ENCODE results near the gene TSTD1. TPM values are rescaled to one million over a fixed set of nuclear protein-coding genes. Genes with fewer than 3 reads are reported as not detected.
"Not testable (repeated sequence)": the region's sequence is repeated elsewhere in the genome, so short reads cannot be mapped to it uniquely, and the experiment has no call there.

TSTD1 gene
- total and polyA plus RNA-seq, 2 donors, result 73.0 to 149 TPM

DNA sequence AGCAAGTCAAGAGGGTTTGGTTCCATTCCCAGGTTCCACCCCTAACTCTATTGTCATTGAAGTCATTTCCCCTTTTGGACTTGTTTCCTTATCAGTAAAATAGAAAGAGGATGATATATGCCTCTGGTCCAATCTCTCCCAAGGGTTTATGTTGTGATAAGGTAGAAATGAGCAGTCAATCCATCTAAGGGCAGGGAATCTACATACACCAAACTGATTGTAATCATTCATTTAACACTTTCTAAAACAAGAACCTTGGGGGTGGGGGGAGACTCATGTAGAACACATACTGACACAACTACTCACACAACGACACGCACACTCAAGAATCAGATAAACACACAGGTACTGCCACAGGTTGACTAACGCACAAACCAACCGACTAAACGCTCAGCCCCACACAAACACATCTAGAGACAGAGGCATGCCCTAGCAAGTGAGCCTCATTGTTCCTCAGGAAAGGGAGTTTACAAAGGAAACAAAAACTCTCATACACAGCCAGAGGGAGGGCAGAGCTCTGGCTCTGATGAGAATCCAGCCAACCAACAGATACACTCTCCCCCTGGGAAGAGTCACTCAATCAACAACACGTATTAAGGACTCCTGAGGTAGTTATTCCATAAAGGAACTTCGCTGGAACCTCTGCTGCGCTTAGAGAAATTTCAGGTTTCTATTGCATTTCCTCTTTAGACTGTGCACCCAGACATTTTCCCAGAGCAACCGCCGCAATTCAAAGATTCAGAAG lies 18.8 kb downstream of the TSTD1 start:
- peak overlapping the region; percentile 60 to 65 for H3K4me3 ChIP-seq (ENCODE audit: low read length in 2 of 2)
- peaks cover 0 to 6% of the 10 kb centered on the region in 2 donors for H3K27me3 ChIP-seq (ENCODE audit: control insufficient read depth in 2 of 2, insufficient read depth in 1 of 2, low read length in 1 of 2)
- H3K4me1 ChIP-seq (ENCODE audit: control insufficient read depth in 2 of 2, insufficient read depth in 2 of 2, low read length in 2 of 2), result peaks cover 4 to 28% of the 10 kb centered on the region in 2 donors
- H3K27ac ChIP-seq (ENCODE audit: low read depth in 1 of 2, low read length in 1 of 2), result peak overlapping the region; percentile 71 to 83
- peak in 1 of 9 donors; percentile 53 for DNase-seq (ENCODE audit: low read depth in 6 of 9, low spot score in 9 of 9)
- H3K9me3 ChIP-seq (ENCODE audit: control insufficient read depth in 2 of 2, insufficient read depth in 1 of 2, low read length in 1 of 2), result no peaks in the 10 kb centered on the region
- WGBS, result 19% methylated on average over 10 of the region's 10 CpGs
- no peaks in the 10 kb centered on the region for H3K36me3 ChIP-seq (ENCODE audit: control insufficient read depth in 2 of 2, insufficient read depth in 2 of 2, low read length in 1 of 2)

DNA sequence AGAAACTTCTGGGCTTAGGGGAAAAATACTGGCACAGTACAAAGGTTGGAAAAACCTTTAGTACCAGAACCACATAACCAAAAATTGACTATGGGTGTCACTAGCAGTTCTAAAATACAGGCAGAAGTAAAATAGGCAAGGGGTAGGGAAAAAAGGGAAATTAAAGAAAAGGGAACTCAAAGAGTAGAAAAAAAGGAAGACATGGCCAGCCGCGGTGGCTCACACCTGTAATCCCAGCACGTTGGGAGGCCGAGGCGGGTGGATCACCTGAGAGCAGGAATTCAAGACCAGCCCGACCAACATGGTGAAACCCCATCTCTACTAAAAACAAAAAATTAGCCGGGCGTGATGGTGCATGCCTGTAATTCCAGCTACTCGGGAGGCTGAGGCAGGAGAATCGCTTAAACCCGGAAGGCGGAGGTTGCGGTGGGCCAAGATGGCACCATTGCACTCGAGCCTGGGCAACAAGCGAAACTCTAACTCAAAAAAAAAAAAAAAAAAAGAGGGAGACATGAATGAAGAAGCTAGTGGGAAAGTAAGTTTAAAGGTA lies 19.6 kb downstream of the TSTD1 start:
- not testable (repeated sequence) for H3K27ac ChIP-seq (ENCODE audit: low read depth in 1 of 2, low read length in 1 of 2); H3K4me3 ChIP-seq (ENCODE audit: low read length in 2 of 2); H3K27me3 ChIP-seq (ENCODE audit: control insufficient read depth in 2 of 2, insufficient read depth in 1 of 2, low read length in 1 of 2); H3K9me3 ChIP-seq (ENCODE audit: control insufficient read depth in 2 of 2, insufficient read depth in 1 of 2, low read length in 1 of 2); DNase-seq (ENCODE audit: low read depth in 6 of 9, low spot score in 9 of 9); H3K36me3 ChIP-seq (ENCODE audit: control insufficient read depth in 2 of 2, insufficient read depth in 2 of 2, low read length in 1 of 2)
- WGBS, result 79% methylated on average over 15 of the region's 15 CpGs
- H3K4me1 ChIP-seq (ENCODE audit: control insufficient read depth in 2 of 2, insufficient read depth in 2 of 2, low read length in 2 of 2), result peaks cover 4 to 31% of the 10 kb centered on the region in 2 donors

DNA sequence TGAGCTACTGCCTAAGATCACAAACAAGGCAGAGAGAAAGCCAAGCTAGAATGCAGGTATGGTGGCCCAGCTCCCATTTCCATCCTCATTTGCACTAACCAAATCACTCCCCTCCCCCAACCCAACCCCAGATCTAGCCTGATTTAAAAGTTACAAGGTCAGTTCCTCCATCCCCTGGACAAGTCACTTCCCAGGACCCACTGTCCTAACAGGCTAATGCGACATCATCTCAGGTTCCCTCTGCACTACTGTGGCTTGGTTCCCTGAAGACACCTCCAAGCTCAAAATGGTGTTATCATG lies 20.2 kb downstream of the TSTD1 start:
- no peak for DNase-seq (ENCODE audit: low read depth in 6 of 9, low spot score in 9 of 9)
- H3K36me3 ChIP-seq (ENCODE audit: control insufficient read depth in 2 of 2, insufficient read depth in 2 of 2, low read length in 1 of 2), result no peaks in the 10 kb centered on the region
- WGBS, result 98% methylated on average over 1 of the region's 1 CpG
- no peaks in the 10 kb centered on the region for H3K9me3 ChIP-seq (ENCODE audit: control insufficient read depth in 2 of 2, insufficient read depth in 1 of 2, low read length in 1 of 2)
- no peak overlapping the region for H3K27ac ChIP-seq (ENCODE audit: low read depth in 1 of 2, low read length in 1 of 2)
- no peak overlapping the region for H3K4me3 ChIP-seq (ENCODE audit: low read length in 2 of 2)
- H3K27me3 ChIP-seq (ENCODE audit: control insufficient read depth in 2 of 2, insufficient read depth in 1 of 2, low read length in 1 of 2), result peaks cover 0 to 6% of the 10 kb centered on the region in 2 donors
- peaks cover 8 to 37% of the 10 kb centered on the region in 2 donors for H3K4me1 ChIP-seq (ENCODE audit: control insufficient read depth in 2 of 2, insufficient read depth in 2 of 2, low read length in 2 of 2)

DNA sequence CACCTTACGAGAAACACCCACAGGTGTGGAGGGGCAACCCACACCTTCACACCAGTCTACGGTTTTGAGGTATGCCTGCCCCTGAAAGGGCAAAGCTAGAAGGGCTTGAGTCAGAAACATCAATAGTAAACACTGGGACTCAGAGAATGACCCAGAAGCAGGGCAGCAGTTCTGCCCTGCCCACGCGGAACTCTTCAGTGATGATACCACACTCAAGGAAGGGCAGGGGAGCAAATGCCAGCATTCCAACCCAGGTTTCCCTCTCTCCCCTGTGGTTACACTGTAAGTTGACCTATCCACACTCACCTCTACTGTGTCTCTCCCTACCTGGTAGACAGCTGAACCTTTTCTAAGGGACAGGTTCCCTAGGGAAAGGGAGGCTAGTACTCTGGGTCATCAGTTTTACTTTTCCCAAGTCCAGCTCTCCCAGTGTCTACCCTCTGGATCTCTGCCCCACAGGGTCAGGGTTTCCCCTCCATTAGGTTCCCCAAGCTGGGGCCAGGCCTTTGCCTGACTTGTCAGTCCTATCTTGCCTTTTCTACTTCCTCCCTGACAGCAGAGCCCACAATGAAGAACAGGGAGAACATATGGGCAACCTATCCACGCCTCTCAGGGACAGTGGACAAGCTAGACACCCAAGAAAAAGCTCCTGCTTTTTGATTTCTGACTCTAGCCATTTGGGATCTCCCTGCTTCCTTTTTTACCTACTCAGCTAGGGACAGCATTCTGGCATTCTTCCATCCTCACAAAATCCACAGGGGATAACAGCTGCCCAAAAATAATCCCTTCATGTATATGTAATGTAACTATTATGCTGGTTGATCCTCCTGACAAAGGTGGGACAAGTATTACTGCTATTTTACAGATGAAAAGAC lies 20.8 kb downstream of the TSTD1 start:
- DNase-seq (ENCODE audit: low read depth in 6 of 9, low spot score in 9 of 9), result no peak
- peaks cover 0 to 2% of the 10 kb centered on the region in 2 donors for H3K36me3 ChIP-seq (ENCODE audit: control insufficient read depth in 2 of 2, insufficient read depth in 2 of 2, low read length in 1 of 2)
- no peak overlapping the region for H3K4me3 ChIP-seq (ENCODE audit: low read length in 2 of 2)
- H3K27me3 ChIP-seq (ENCODE audit: control insufficient read depth in 2 of 2, insufficient read depth in 1 of 2, low read length in 1 of 2), result peaks cover 0 to 6% of the 10 kb centered on the region in 2 donors
- peaks cover 14 to 43% of the 10 kb centered on the region in 2 donors for H3K4me1 ChIP-seq (ENCODE audit: control insufficient read depth in 2 of 2, insufficient read depth in 2 of 2, low read length in 2 of 2)
- no peaks in the 10 kb centered on the region for H3K9me3 ChIP-seq (ENCODE audit: control insufficient read depth in 2 of 2, insufficient read depth in 1 of 2, low read length in 1 of 2)
- no peak overlapping the region for H3K27ac ChIP-seq (ENCODE audit: low read depth in 1 of 2, low read length in 1 of 2)
- WGBS, result 96% methylated on average over 5 of the region's 5 CpGs

DNA sequence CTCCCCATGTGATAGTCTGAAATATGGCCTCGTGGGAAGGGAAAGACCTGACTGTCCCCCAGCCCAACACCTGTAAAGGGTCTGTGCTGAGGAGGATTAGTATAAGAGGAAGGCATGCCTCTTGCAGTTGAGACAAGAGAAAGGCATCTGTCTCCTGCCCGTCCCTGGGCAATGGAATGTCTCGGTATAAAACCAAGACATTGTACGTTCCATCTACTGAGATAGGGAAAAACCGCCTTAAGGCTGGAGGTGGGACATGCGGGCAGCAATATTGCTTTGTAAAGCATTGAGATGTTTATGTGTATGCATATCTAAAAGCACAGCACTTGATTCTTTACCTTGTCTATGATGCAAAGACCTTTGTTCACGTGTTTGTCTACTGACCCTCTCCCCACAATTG lies 21.6 kb downstream of the TSTD1 start:
- H3K4me1 ChIP-seq (ENCODE audit: control insufficient read depth in 2 of 2, insufficient read depth in 2 of 2, low read length in 2 of 2), result peaks cover 16 to 50% of the 10 kb centered on the region in 2 donors
- H3K27ac ChIP-seq (ENCODE audit: low read depth in 1 of 2, low read length in 1 of 2); H3K9me3 ChIP-seq (ENCODE audit: control insufficient read depth in 2 of 2, insufficient read depth in 1 of 2, low read length in 1 of 2); H3K36me3 ChIP-seq (ENCODE audit: control insufficient read depth in 2 of 2, insufficient read depth in 2 of 2, low read length in 1 of 2); H3K4me3 ChIP-seq (ENCODE audit: low read length in 2 of 2); DNase-seq (ENCODE audit: low read depth in 6 of 9, low spot score in 9 of 9); H3K27me3 ChIP-seq (ENCODE audit: control insufficient read depth in 2 of 2, insufficient read depth in 1 of 2, low read length in 1 of 2): not testable (repeated sequence)
- WGBS, result 95% methylated on average over 6 of the region's 7 CpGs

DNA sequence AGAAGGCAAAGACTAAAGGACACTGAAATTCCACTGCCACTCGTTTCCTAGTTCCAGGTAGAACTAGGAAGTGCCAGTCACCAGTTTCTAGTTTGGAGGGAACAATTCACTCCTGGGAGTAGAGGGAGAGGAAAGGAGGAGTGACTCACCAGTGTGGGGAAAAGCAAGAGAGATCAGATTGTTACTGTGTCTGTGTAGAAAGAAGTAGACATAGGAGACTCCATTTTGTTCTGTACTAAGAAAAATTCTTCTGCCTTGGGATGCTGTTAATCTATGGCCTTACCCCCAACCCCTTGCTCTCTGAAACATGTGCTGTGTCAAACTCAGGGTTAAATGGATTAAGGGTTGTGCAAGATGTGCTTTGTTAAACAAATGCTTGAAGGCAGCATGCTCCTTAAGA lies 22.1 kb downstream of the TSTD1 start:
- not testable (repeated sequence) for H3K27ac ChIP-seq (ENCODE audit: low read depth in 1 of 2, low read length in 1 of 2); H3K27me3 ChIP-seq (ENCODE audit: control insufficient read depth in 2 of 2, insufficient read depth in 1 of 2, low read length in 1 of 2); H3K4me3 ChIP-seq (ENCODE audit: low read length in 2 of 2); H3K36me3 ChIP-seq (ENCODE audit: control insufficient read depth in 2 of 2, insufficient read depth in 2 of 2, low read length in 1 of 2); H3K9me3 ChIP-seq (ENCODE audit: control insufficient read depth in 2 of 2, insufficient read depth in 1 of 2, low read length in 1 of 2); DNase-seq (ENCODE audit: low read depth in 6 of 9, low spot score in 9 of 9)
- WGBS, result 92% methylated on average over 1 of the region's 1 CpG
- H3K4me1 ChIP-seq (ENCODE audit: control insufficient read depth in 2 of 2, insufficient read depth in 2 of 2, low read length in 2 of 2), result peaks cover 16 to 52% of the 10 kb centered on the region in 2 donors

DNA sequence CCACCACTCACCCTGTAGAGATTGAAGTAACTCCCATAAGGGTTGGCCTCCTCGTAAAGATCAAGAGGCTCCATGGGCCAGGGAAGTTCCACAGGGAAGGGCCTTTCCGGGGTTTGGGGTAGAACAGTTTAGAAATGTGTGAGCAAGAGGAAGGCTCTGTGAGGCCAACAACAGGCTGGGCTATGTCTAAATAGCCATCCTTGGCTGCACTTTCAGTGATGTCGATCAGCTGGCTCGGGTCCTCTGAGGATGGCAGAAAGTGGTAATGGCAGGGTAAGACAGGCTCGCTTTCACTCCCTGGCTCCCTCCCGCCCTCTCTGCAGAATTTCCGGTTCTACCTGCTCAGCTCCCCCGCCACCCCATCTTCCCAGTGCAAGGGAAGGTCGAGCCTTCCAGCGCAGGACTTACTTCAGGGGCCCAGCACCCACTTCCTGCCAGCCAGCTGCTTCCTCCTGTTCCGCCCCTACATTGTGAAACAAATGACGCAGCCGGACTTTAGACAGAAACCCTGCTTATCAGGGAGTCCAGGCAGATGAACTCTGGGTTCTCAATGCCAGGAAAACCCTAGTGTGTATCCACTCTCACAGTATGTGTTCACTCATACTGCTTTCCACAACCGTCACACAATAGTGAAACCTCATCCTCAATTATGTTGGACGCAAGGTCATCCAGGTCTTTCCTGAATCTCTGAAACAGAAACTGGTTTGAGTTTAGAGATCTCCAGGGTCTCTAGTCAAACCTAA lies 25.1 kb downstream of the TSTD1 start:
- 7% methylated on average over 15 of the region's 15 CpGs for WGBS
- H3K4me1 ChIP-seq (ENCODE audit: control insufficient read depth in 2 of 2, insufficient read depth in 2 of 2, low read length in 2 of 2), result peaks cover 12 to 34% of the 10 kb centered on the region in 2 donors
- H3K27me3 ChIP-seq (ENCODE audit: control insufficient read depth in 2 of 2, insufficient read depth in 1 of 2, low read length in 1 of 2), result no peaks in the 10 kb centered on the region
- H3K36me3 ChIP-seq (ENCODE audit: control insufficient read depth in 2 of 2, insufficient read depth in 2 of 2, low read length in 1 of 2), result peaks cover 0 to 2% of the 10 kb centered on the region in 2 donors
- H3K27ac ChIP-seq (ENCODE audit: low read depth in 1 of 2, low read length in 1 of 2), result peak overlapping the region; percentile 87 to 94
- peak in 7 of 9 donors; percentile 49 to 83 (median 63) for DNase-seq (ENCODE audit: low read depth in 6 of 9, low spot score in 9 of 9)
- no peaks in the 10 kb centered on the region for H3K9me3 ChIP-seq (ENCODE audit: control insufficient read depth in 2 of 2, insufficient read depth in 1 of 2, low read length in 1 of 2)
- peak overlapping the region; percentile 21 to 37 for H3K4me3 ChIP-seq (ENCODE audit: low read length in 2 of 2)

DNA sequence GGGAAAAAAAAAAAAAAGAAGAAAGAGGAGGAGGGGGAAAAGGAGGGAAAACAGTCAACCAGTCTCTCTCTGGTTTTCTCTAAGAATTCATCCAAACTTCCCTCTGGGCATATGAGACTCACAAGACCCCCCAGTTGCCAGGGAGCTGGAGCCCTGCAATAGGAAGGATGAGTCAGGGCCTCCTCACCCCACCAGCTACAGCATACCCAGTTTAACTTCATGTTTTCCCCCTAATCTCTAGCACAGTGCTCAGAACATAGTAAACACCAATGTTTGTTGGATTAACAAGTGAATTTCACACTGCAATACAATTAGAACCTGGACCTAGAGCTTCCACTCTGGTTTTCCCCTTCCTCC lies 25.7 kb downstream of the TSTD1 start:
- peak overlapping the region; percentile 87 to 94 for H3K27ac ChIP-seq (ENCODE audit: low read depth in 1 of 2, low read length in 1 of 2)

More for the DNA sequence above, 25.7 kb downstream of the TSTD1 start:
- Histone ChIP-seq H3K36me3 (ENCODE audit: control insufficient read depth in 2 of 2, insufficient read depth in 2 of 2, low read length in 1 of 2) (peaks cover 0 to 2% of the 10 kb centered on the region in 2 donors), H3K27me3 (ENCODE audit: control insufficient read depth in 2 of 2, insufficient read depth in 1 of 2, low read length in 1 of 2) (no peaks in the 10 kb centered on the region), H3K4me3 (ENCODE audit: low read length in 2 of 2) (peak overlapping the region; percentile 21 to 37), H3K9me3 (ENCODE audit: control insufficient read depth in 2 of 2, insufficient read depth in 1 of 2, low read length in 1 of 2) (no peaks in the 10 kb centered on the region), H3K4me1 (ENCODE audit: control insufficient read depth in 2 of 2, insufficient read depth in 2 of 2, low read length in 2 of 2) (peaks cover 12 to 28% of the 10 kb centered on the region in 2 donors)
- DNase-seq (ENCODE audit: low read depth in 6 of 9, low spot score in 9 of 9), result no peak

All from thymus (tissue), 11 donors.